Measurements from ENCODE around the gene EMC8. TPM values are rescaled to one million over a fixed set of nuclear protein-coding genes. Genes with fewer than 3 reads are reported as not detected.
A peak's percentile ranks its signal among the peaks of the same experiment; 100 is the strongest.

The EMC8 gene
- total RNA-seq, 2 donors from 2014 or later: 18.8 to 40.7 TPM

- Histone ChIP-seq H3K36me3 (peaks cover 47% of the 10 kb centered on the region), H3K27ac (no peak overlapping the region), H3K4me1 (peaks cover 0 to 10% of the 10 kb centered on the region in 2 donors), H3K9me3 (no peaks in the 10 kb centered on the region), H3K4me3 (no peak overlapping the region), H3K27me3 (no peaks in the 10 kb centered on the region)
- no peak for DNase-seq (ENCODE audit: low spot score)
- TF ChIP-seq CTCF (IDR thresholded peaks at IDR 0.05): no peak
These were observed 16.9 kb downstream of the EMC8 start for GRCh38 chr16:85782451-85782850.

GRCh38 chr16:85781695-85782370 lies 17.5 kb downstream of the EMC8 start:
- peaks cover 41% of the 10 kb centered on the region for H3K36me3 ChIP-seq
- peaks cover 0 to 10% of the 10 kb centered on the region in 2 donors for H3K4me1 ChIP-seq
- no peak overlapping the region for H3K4me3 ChIP-seq
- no peaks in the 10 kb centered on the region for H3K9me3 ChIP-seq
- TF ChIP-seq CTCF (IDR thresholded peaks at IDR 0.05): no peak
- no peaks in the 10 kb centered on the region for H3K27me3 ChIP-seq
- H3K27ac ChIP-seq: no peak overlapping the region
- DNase-seq (ENCODE audit: low spot score): no peak

GRCh38 chr16:85781156-85781555 lies 18.2 kb downstream of the EMC8 start:
- TF ChIP-seq CTCF (IDR thresholded peaks at IDR 0.05): no peak
- Histone ChIP-seq H3K27ac (no peak overlapping the region), H3K4me1 (peaks cover 0 to 10% of the 10 kb centered on the region in 2 donors), H3K27me3 (no peaks in the 10 kb centered on the region), H3K36me3 (peaks cover 40% of the 10 kb centered on the region), H3K4me3 (no peak overlapping the region), H3K9me3 (no peaks in the 10 kb centered on the region)
- DNase-seq (ENCODE audit: low spot score): no peak

- Histone ChIP-seq H3K9me3 (no peaks in the 10 kb centered on the region), H3K4me3 (no peak overlapping the region), H3K36me3 (peaks cover 36% of the 10 kb centered on the region), H3K27ac (no peak overlapping the region), H3K27me3 (no peaks in the 10 kb centered on the region), H3K4me1 (peaks cover 0 to 10% of the 10 kb centered on the region in 2 donors)
- TF ChIP-seq CTCF (IDR thresholded peaks at IDR 0.05): no peak
- DNase-seq (ENCODE audit: low spot score): no peak
These were observed 19.1 kb downstream of the EMC8 start for GRCh38 chr16:85780281-85780680.

GRCh38 chr16:85778873-85779272 lies 20.5 kb downstream of the EMC8 start:
- peak overlapping the region in 1 of 2 donors; percentile 6 for H3K27ac ChIP-seq
- H3K27me3 ChIP-seq: no peaks in the 10 kb centered on the region
- peaks cover 36% of the 10 kb centered on the region for H3K36me3 ChIP-seq
- no peak for TF ChIP-seq CTCF (IDR thresholded peaks at IDR 0.05)
- no peak for DNase-seq (ENCODE audit: low spot score)
- H3K9me3 ChIP-seq: no peaks in the 10 kb centered on the region
- no peak overlapping the region for H3K4me3 ChIP-seq
- peaks cover 0 to 10% of the 10 kb centered on the region in 2 donors for H3K4me1 ChIP-seq
